ENCODE data around the gene ACTRT2.

ACTRT2 gene

GRCh38 chr1:3070644-3071564 lies 49.6 kb downstream of the ACTRT2 start:
- DNase-seq: no peak

DNA sequence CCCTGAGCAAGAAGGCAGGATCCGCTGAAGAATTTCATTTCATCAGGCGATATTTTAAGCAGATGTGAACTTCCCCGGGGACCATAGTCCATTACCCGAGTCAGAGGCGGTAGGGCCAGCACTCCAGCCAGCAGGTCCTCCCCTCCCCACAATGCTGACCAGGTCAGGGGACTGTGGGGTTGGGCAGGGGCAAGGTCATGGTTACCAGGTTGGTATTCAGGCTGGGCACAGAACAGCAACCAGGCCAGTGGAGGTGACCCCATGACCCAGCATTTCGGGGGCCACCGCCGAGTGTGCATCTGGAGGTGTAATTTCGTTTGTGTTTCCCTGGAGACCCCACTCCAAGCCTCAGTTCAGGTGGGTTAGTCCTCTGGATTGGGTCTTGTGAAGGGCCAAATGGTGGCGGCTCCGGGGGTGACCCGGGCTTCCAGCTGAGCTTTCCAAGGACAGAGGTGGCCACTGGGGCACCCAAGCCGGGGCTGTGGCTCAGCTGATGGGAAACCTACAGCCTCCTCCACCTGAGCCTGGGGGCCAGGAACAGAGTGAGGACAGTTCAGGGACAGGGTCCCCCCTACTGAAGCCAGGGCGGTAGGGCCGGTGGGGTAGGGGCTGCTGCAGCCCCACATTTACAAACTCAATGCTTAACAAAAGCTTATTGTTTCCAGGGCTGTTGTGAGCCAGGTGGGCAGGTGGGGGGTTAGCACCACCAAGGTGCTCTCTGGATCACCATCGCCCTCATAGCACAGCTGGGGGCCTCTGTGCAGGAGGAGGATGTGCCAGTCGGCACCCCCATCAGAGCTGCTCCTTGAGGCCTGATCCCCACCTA lies 50.5 kb downstream of the ACTRT2 start:
- DNase-seq: no peak
